Right ventricle myocardium superior (tissue), 1 donor: ENCODE results near the gene HMGXB3. TPM values are rescaled to one million over a fixed set of nuclear protein-coding genes. Genes with fewer than 3 reads are reported as not detected.
A peak's percentile ranks its signal among the peaks of the same experiment; 100 is the strongest.

Experiments
- ATAC-seq: fragments of 200-7000 bp; cut with Tn5 transposase; one replicate; pipeline ENCODE4 v1.9.1; 2020; ENCODE audit warnings: mild to moderate bottlenecking; ENCODE audit not compliant: poor library complexity
- DNase-seq: peaks from one replicate; pipeline ENCODE4 v3.0.0-alpha.2; 2020
- intact Hi-C: fragments of 100-400 bp; cut with DNase I; formaldehyde crosslinking; loops from one replicate; pipeline ENCODE4 v1.11.2; 2022
- long read RNA-seq: library from polyadenylated mRNA; unstranded; transcript quantifications from one replicate; pipeline ENCODE4 v2.0.0, GENCODE V29; 2021
- total RNA-seq: library from RNA; stranded (reverse); fragmentation: NEBNext Ultra II Directional; extraction: Animal tissue kit (Norgen Biotek cat#: 25700); gene quantifications from one replicate; pipeline ENCODE4 v1.2.1, GENCODE V29; 2021
- donor health status: DM: no; HTN: yes; CAD: no; lungs with severe emphysema.

The HMGXB3 gene, protein sequence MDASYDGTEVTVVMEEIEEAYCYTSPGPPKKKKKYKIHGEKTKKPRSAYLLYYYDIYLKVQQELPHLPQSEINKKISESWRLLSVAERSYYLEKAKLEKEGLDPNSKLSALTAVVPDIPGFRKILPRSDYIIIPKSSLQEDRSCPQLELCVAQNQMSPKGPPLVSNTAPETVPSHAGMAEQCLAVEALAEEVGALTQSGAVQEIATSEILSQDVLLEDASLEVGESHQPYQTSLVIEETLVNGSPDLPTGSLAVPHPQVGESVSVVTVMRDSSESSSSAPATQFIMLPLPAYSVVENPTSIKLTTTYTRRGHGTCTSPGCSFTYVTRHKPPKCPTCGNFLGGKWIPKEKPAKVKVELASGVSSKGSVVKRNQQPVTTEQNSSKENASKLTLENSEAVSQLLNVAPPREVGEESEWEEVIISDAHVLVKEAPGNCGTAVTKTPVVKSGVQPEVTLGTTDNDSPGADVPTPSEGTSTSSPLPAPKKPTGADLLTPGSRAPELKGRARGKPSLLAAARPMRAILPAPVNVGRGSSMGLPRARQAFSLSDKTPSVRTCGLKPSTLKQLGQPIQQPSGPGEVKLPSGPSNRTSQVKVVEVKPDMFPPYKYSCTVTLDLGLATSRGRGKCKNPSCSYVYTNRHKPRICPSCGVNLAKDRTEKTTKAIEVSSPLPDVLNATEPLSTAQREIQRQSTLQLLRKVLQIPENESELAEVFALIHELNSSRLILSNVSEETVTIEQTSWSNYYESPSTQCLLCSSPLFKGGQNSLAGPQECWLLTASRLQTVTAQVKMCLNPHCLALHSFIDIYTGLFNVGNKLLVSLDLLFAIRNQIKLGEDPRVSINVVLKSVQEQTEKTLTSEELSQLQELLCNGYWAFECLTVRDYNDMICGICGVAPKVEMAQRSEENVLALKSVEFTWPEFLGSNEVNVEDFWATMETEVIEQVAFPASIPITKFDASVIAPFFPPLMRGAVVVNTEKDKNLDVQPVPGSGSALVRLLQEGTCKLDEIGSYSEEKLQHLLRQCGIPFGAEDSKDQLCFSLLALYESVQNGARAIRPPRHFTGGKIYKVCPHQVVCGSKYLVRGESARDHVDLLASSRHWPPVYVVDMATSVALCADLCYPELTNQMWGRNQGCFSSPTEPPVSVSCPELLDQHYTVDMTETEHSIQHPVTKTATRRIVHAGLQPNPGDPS (N-terminal part only)
- 13.8 TPM for total RNA-seq
- long read RNA-seq, full-length matches to known transcripts: 17 of 34 reads
- long read RNA-seq, partial matches to known transcripts: 13 of 34 reads
- long read RNA-seq, other reads (novel, unspliced or antisense): 4 of 34 reads

DNA sequence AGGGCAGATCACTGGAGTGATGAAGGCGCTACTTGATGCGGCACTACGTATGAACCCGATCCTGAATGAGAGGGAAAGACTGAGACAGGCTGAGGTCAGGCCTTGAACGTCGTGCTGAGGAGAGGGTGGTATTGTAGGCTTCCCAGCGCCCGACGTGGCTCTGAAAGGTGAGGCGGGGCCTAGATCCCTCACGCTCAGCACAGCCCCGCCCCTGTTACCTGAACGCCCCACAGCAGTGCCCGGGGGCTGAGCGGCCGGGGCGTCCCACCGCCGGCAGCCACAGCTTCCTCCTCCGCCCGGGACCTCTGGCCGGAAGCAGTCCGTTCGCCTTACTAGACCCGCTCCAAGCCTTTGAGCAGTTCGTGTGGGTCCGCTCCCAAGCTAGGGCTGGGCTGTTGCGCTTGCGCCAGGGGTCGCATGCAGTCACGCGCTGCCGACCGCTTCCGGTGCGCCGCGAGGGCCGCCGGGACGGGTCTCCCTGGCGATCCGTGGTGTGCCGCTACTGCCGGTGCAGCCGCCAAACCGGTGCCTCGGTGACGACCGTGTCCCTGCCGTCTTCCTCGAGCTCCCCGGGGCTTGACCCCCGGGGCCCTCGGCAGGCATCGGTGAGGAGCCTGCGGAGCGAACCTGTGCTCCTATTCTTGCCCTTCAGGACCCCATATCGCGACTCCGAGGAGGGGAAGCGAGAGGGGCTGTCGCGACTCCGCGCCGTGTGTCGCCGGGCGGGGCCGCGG lies at the start of gene HMGXB3, which contains the start of gene TIGD6:
TSS of gene HMGXB3 (plus strand) at position 484 of the 734 bp plus-strand sequence. CDS start 4,114 bp downstream, outside the sequence.
TSS of gene TIGD6 (minus strand) at position 399 of the 734 bp plus-strand sequence. CDS start 4,306 bp downstream, outside the sequence.
- intact Hi-C loops: no loop called here
- DNase-seq: peak; percentile 95
- ATAC-seq: peak; percentile 98

DNA sequence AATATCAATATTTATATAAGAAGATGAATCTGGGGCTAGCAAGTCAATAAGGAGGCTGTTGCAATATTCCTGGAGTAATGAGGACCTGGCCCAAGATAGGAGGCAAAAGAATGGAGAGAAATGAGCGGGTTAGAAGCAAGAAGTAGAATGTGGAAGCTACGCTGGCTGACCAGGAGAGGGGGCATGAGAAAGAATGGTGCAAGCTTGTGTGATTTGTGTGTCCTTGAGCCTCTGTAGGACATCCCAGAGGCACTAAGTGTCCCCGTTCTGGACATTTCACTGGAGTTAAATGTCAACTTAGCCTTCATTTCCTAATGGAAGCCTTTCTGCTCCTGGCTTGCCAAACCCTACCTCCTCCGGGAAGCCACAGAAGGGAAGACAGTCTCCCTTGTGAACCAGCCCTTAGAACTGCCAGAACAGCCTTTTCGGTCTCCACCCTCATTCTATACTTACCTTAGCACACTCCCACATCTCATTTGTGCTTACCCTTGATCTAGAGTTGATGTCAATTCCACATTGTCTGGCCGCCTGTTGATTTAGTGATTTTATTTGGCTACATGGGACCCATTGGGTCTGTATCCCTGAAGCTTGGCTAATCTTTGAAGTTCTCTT lies 49.3 kb upstream of the HMGXB3 start:
- no peak for DNase-seq
- intact Hi-C loops: no loop called here
- ATAC-seq: no peak

DNA sequence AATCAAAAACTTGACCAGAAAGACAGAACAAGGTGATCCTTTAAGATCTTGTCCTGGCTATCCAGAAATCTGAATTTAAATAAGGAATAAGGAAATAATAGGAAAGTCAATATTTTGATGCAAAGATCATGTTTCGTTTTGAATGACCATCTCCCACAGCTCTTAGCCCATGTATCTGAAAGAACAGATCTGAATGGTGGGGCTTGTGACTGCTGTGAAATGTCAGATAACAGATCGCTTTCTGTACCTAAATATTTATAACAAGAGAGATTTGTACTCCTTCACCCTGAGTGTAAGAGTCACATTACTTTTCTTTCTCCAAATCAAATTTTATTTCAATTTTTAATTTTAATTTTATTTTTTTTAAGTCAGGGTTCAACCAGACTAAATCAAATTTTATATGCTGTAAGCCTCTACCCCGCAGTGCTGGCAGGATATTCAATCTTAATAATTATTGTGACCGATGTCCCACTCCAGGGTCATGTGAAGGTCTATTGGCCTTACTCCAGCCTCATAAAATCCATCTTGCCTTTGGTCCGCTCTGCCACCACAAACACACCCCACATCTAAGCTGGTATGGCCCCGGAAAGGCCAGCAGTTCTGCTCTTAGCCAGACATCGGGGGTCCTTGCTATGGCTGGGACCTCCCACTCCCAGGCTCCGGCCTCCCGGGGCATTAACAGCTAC lies 47.0 kb upstream of the HMGXB3 start:
- DNase-seq (no peak), ATAC-seq (no peak)
- intact Hi-C loops: no loop called here

DNA sequence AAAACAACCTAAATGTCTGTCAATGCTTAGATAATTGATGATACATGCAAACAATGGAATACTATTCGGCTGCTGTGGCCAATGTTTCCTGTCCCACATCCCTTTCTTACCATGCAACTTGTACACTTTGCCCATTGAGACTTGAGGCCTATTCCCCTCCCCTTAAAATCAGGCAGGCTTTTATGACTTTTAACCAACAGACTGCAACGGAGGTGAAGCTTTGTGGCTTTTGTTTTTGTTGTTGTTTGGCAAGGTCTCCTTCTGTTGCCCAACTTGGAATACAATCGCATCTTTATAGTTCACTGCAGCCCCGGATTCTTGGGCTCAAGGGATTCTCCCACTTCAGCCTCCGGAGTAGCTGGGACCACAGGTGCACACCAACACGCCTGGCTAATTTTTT lies 45.7 kb upstream of the HMGXB3 start:
- DNase-seq: no peak
- intact Hi-C loops: no loop called here
- no peak for ATAC-seq

DNA sequence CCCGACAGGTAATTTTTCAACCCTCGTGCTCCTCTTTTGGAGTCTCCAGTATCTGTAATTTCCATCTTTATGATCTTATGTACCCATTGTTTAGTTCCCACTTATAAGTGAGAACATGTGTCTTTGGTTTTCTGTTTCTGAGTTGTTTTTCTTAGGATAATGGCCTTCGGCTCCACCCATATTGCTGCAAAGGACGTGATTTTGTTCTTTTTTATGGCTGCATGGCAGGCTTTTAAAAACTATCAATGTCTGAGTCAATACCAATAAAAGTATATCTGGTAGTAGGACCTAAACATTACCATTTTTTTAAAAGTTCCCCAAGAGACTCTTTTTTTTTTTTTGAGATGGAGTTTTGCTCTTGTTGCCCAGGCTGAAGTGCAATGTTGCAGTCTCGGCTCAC lies 43.9 kb upstream of the HMGXB3 start:
- intact Hi-C loops: no loop called here
- DNase-seq (no peak), ATAC-seq (no peak)

DNA sequence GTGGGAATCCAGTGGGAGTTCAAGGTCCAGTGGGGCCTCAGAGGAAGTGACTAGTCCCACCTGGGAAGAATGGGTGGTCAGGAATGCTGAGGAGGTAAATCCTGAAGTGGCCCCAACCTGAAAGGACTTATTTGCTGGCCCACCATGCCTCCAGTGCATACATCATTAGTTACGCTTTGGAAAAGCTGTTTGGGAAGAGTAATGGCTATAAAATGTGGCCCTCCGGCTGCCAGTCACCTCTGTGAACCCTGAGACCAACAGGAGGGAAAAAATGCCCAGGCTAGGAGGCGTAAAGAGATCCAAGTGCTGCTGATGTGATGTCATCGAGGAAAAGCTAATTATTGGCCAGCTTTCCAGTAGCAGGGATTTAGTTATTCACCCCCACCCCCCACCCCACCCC lies 42.7 kb upstream of the HMGXB3 start:
- ATAC-seq (no peak), DNase-seq (no peak)
- intact Hi-C loops: no loop called here

DNA sequence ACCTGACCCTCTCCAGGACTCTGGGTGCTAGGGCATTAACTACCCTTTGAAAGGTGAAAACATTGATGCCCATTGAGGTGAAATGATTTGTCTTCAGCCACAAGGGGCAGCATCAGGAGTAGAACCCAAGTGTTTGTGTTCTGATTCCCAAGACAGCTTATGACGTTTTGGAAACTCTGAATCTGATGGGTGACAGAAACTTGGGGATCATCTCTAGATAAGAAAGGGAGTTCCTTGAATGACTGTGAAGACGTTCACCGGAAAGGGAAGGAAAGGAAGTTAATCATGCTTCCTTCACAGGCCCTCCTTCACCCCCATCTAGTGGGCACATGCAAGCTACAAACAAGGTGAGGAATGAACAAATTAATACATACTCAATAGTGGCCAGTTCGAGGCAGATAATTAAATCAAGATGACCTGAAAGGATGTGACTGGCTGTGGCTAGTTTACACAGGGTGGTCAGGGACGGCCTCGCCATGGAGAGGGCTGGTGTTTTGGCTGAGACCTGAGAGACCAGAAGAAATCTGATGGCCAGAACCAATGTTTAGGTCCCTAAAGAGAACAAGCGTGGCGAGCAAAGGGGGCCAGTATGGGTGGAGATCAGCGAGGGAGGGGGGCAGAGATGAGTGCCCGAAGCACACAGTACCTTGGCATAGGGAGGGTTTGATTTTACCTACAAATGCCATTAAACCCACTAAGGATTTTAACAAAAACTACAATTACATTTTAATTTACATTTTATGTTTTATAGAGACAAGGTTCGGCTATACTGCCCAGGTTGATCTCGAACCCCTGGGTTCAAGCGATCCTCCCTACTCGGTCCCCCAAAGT lies 40.9 kb upstream of the HMGXB3 start:
- ATAC-seq (peak; percentile 6), DNase-seq (no peak)
- intact Hi-C loops: no loop called here

DNA sequence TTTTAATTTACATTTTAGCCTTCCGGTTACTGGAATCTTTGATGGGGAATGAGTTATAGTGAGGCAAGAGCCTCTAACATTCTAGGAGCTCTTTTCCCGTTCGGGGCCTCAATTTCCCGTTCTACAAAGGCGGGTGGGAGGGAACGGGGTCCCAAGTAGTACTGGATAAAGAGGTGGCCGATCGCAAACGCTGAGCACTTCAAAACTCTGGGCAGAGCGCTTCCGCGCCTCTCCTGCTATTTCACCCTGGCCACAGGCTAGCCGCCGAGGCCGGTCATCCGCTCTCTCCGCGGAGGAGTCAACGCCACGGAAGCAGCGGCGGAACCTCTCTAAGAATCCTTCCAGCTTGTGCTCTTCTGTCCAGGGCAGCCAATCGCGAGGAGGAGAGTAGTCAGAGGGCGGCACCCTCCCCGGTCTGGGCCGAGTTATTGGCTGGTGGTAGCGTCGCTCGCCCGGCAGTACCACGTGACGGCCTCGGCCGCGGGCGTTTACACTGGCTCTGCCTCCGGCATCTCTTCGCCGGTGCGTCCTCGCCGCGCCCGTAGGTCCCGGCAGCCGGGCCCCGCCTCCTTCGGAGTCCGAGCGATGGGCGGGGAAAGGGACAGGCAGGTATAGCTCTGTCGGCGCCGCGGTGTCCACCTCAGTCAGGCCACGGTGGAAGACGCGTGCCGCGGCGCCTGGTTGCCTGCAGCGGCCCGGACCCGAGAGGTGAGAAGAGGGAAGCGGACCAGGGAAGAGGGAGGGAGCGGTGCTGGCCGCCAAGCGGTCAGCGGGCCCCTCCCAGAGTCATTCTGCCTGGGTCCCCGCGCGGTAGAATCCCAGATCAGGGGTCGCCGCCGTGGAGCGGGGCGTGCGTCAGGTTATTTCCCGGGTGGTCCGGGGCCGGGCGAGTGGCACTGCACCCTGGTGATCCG lies 40.0 kb upstream of the HMGXB3 start, which contains the start of gene SLC26A2:
TSS of gene SLC26A2 (plus strand) at position 487 of the 914 bp plus-strand sequence. CDS start 16,895 bp downstream, outside the sequence.
- peak; percentile 99 for ATAC-seq
- peak; percentile 98 for DNase-seq
- intact Hi-C loops: no loop called here

DNA sequence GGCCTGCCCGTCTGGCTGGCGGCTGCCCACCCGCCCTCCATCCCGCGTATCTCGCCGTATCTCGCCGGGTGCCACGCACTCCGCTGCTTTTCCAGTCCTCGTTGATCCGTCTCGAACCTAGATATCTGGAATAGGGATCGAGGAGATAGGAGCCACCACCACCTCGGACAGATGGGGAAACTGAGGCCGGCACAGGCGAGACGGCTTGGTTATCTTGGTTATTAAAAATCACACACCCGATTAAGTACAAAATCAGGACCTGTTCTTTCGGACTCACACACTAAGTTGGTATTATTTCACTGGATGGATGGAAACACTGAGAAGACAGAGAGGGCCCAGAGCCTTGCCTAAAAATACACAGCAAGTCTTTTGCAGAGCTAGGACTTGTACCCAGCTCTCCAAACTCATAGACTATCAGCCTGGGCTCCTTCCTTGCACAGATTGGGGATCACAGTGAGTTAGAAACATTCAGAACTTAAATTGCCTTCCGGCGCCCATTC lies 39.3 kb upstream of the HMGXB3 start:
- intact Hi-C loops: no loop called here
- no peak for ATAC-seq
- DNase-seq: no peak

DNA sequence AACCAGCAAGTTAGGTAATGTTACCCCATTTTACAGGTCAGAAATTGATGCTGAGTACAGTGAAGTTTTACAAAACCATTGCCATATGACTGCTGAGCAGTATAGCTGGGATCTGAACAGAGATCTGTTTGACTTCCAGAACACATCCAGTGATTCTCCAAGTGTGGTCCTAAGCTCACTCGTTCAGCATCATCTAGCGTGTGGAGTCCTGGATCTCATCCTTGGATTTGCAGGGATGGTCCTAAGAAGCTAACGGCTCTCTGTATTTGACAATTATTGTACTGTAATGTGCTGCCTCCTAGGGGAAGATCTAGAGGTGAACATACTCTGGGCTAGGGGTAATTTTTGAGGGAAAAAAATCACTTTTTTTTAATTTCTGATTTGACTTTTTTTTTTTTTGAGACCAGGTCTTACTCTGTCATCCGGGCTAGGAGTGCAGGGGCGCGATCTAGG lies 38.6 kb upstream of the HMGXB3 start:
- no peak for ATAC-seq
- intact Hi-C loops: no loop called here
- DNase-seq: no peak

DNA sequence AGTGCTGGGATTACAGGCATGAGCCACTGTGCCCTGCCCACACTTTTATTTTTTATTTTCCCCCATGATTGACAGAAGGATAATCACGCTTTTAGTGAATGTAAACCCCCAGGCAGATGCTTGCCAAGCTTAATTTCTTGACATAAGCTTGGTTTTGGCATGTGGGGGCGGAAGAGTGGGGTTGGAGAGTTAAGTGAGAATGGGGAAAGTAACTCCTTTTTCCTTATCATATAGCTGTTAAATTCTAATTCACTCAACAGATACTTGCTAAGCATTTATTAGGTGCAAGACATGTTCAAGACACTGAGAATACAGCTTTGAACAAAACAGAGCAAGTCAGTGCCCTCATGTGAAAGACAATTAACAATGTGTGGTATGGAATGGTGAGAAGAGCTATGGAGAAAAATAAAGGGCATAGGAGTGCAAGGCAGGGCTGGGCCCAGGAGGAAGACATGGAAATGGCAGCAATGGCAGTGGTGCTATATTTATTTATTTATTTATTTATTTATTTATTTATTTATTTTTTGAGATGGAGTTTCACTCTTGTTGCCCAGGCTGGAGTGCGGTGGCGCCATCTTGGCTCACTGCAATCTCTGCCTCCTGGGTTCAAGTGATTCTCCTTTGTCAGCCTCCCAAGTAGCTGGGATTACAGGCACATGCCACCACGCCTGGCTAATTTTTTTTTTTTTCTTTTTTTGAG lies 37.8 kb upstream of the HMGXB3 start:
- ATAC-seq (no peak), DNase-seq (no peak)
- intact Hi-C loops: no loop called here

DNA sequence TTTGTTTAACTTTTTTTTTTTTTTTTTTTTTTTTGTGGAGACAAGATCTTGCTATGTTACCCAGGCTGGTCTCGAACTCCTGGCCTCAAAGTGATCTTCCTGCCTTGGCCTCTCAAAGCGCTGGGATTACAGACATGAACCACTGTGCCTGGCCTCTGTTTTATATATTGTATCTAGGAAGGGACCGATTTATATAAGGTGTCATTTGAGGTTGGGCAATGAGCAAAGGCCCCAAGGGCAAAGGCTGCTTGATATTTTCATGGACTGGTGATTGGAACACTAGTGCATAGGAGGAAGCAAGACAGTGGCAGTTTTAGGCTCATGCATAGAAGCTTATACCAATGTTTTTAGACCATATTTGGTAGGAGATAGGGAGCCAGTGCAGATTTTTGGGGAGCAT lies 36.8 kb upstream of the HMGXB3 start:
- intact Hi-C loops: no loop called here
- DNase-seq (no peak), ATAC-seq (no peak)

DNA sequence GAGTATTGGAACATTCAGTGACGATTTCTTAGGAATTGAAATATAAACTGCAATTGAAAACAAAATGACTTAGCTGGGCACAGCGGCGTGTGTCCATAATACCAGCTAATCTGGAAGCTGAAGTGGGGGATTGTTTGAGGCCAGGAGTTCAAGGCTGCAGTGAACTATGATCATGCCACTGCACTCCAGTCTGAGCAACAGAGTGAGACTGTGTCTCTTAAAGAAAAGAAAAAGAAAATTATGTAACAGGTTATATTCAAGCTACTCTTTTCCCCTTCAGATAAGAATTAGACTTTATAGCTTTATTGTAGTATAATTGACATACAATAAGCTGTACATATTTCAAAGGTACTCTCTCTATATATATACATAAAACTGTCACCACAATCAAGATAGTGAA lies 33.6 kb upstream of the HMGXB3 start:
- no peak for ATAC-seq
- DNase-seq: no peak
- intact Hi-C loops: no loop called here

DNA sequence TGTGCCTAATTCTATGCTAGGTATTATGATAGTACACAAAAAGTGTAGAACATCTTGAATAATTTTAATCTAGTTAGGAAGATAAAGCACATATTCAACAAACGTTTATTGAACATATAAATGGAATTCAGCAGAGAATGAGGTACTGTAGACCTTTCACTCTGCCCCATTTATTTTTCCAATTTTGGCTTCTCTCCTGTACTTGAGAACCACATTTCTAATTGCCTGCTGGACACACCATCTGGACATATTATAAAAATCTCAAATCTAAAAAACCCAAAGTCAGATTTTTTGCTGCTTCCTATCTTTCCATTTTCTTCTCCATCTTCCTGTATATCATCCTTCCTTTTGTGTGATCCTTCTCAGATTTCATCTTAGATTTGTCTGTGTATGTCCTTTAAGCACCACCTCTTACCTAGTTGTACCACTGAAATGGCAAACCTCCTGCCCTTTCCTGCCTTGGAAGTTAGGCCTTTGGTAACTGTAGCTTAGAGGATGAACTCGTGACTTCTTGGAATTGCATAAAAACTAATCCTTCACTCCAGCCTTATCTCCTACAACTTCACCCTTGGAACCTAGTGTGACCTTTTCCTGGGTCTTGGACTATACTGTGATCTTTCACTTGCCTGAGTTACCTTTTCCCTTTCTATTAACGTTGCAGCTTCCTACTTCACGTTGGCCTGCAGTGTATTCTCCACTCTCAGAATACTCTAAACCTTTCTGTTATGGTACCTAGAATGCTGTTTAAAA lies 31.2 kb upstream of the HMGXB3 start:
- DNase-seq (no peak), ATAC-seq (no peak)
- intact Hi-C loops: no loop called here
